Endodermal cell (in vitro differentiated cells): ENCODE results near the gene COL6A5. TPM values are rescaled to one million over a fixed set of nuclear protein-coding genes. Genes with fewer than 3 reads are reported as not detected.

Experiments
- DNase-seq: peaks from one replicate; pipeline ENCODE4 v3.0.0-alpha.2; 2017
- H3K27ac ChIP-seq: 2 replicates; pipeline ENCODE4 v1.5.1; 2013; ENCODE audit warnings: mild to moderate bottlenecking, low read depth, low read length, moderate library complexity
- H3K27me3 ChIP-seq: 2 replicates; pipeline ENCODE4 v1.6.1; 2013; ENCODE audit warnings: mild to moderate bottlenecking, low read length, moderate library complexity; ENCODE audit not compliant: insufficient read depth, control insufficient read depth, poor library complexity, severe bottlenecking
- H3K36me3 ChIP-seq: 2 replicates; pipeline ENCODE4 v1.7.0; 2013; ENCODE audit warnings: mild to moderate bottlenecking, low read length, moderate library complexity; ENCODE audit not compliant: control insufficient read depth, insufficient read depth
- H3K4me1 ChIP-seq: one replicate; pipeline ENCODE4 v1.7.0; 2013; ENCODE audit warnings: low read length; ENCODE audit not compliant: control insufficient read depth, insufficient read depth
- H3K4me3 ChIP-seq: 2 replicates; pipeline ENCODE4 v1.5.1; 2013; ENCODE audit warnings: mild to moderate bottlenecking, low read length, moderate library complexity
- H3K9ac ChIP-seq: 2 replicates; pipeline ENCODE4 v1.6.1; 2013; ENCODE audit warnings: mild to moderate bottlenecking, low read length, moderate library complexity; ENCODE audit not compliant: poor library complexity, severe bottlenecking; ENCODE audit errors: extremely low read depth
- H3K9me3 ChIP-seq: 2 replicates; pipeline ENCODE4 v1.6.1; 2013; ENCODE audit warnings: mild to moderate bottlenecking, low read length, moderate library complexity; ENCODE audit not compliant: control insufficient read depth
- H3K27ac Mint-ChIP-seq: 2 replicates; pipeline ENCODE4 v1.8.0; 2020; ENCODE audit warnings: mixed read lengths
- H3K27me3 Mint-ChIP-seq: 2 replicates; pipeline ENCODE4 v1.8.0; 2021; ENCODE audit warnings: mild to moderate bottlenecking, mixed read lengths; ENCODE audit not compliant: insufficient read depth
- H3K36me3 Mint-ChIP-seq: 2 replicates; pipeline ENCODE4 v1.8.0; 2020; ENCODE audit warnings: low read depth, mixed read lengths
- H3K4me1 Mint-ChIP-seq: 2 replicates; pipeline ENCODE4 v1.8.0; 2020; ENCODE audit warnings: mixed read lengths
- H3K4me3 Mint-ChIP-seq: 2 replicates; pipeline ENCODE4 v1.8.0; 2020; ENCODE audit warnings: mild to moderate bottlenecking, moderate library complexity, mixed read lengths
- H3K9me3 Mint-ChIP-seq: 2 replicates; pipeline ENCODE4 v1.8.0; 2020; ENCODE audit warnings: mild to moderate bottlenecking, mixed read lengths
- CTCF ChIP-seq: fragments of 200-600 bp; sonication (generic); conservative IDR thresholded peaks from 2 replicates; pipeline ENCODE4 v1.5.0; 2021; ENCODE audit warnings: antibody characterized with exemption, mild to moderate bottlenecking
- WGBS, 2 experiments: methylation state at CpG; one replicate each; pipeline versions ENCODE4 v1.1.5 to v1.1.7; 2013; ENCODE audit warnings: missing lambda C conversion rate in 2 of 2, mixed read lengths in 1 of 2; ENCODE audit not compliant: insufficient coverage in 1 of 2, insufficient read length in 1 of 2; 5-methylcytosine and 5-hydroxymethylcytosine counted together
- total RNA-seq, 2 donors: library from RNA; stranded (reverse); fragmentation: NEBNext Ultra II Directional in 1 of 2; extraction: Animal tissue kit (Norgen Biotek cat#: 25700) in 1 of 2; gene quantifications; 2 replicates in 1 of 2; 3 replicates in 1 of 2; pipeline ENCODE4 v1.2.1, GENCODE V29; 2021

The COL6A5 gene
- total RNA-seq, 2 donors from 2014 or later: 0.02 to 0.07 TPM

- Mint-ChIP-seq H3K27ac (no peak overlapping the region), H3K36me3 (no peaks in the 10 kb centered on the region), H3K4me1 (peaks cover 5% of the 10 kb centered on the region), H3K27me3 (peaks cover 54% of the 10 kb centered on the region), H3K9me3 (no peaks in the 10 kb centered on the region), H3K4me3 (peak overlapping the region; percentile 64)
- H3K27me3 ChIP-seq: peaks cover 41% of the 10 kb centered on the region
- H3K36me3 ChIP-seq: no peaks in the 10 kb centered on the region
- H3K9me3 ChIP-seq: no peaks in the 10 kb centered on the region
- no peak for TF ChIP-seq CTCF
- H3K27ac ChIP-seq: no peak overlapping the region
- H3K9ac ChIP-seq: no peak overlapping the region
- DNase-seq: no peak
- H3K4me3 ChIP-seq: peak overlapping the region; percentile 82
- 66 to 71% methylated on average over 8 to 11 of the region's 11 CpGs for WGBS, 2 experiments
- H3K4me1 ChIP-seq: no peaks in the 10 kb centered on the region
These were observed 172.1 kb downstream of the COL6A5 start for GRCh38 chr3:130517602-130518001.

GRCh38 chr3:130519754-130520153, 174.3 kb downstream of the COL6A5 start:
- WGBS, 2 experiments: 89 to 97% methylated on average over 3 to 4 of the region's 4 CpGs
- Histone ChIP-seq H3K27me3 (peaks cover 38% of the 10 kb centered on the region), H3K4me1 (no peaks in the 10 kb centered on the region), H3K9me3 (no peaks in the 10 kb centered on the region), H3K9ac (no peak overlapping the region), H3K4me3 (no peak overlapping the region), H3K27ac (no peak overlapping the region), H3K36me3 (no peaks in the 10 kb centered on the region)
- no peaks in the 10 kb centered on the region for H3K9me3 Mint-ChIP-seq
- H3K27ac Mint-ChIP-seq: no peak overlapping the region
- H3K4me1 Mint-ChIP-seq: peaks cover 5% of the 10 kb centered on the region
- no peak for DNase-seq
- peaks cover 52% of the 10 kb centered on the region for H3K27me3 Mint-ChIP-seq
- H3K4me3 Mint-ChIP-seq: no peak overlapping the region
- TF ChIP-seq CTCF: no peak
- H3K36me3 Mint-ChIP-seq: no peaks in the 10 kb centered on the region

GRCh38 chr3:130522399-130522798, 176.9 kb downstream of the COL6A5 start:
- Histone ChIP-seq H3K4me1 (no peaks in the 10 kb centered on the region), H3K9ac (no peak overlapping the region), H3K36me3 (no peaks in the 10 kb centered on the region), H3K27ac (no peak overlapping the region), H3K9me3 (no peaks in the 10 kb centered on the region), H3K27me3 (peaks cover 12% of the 10 kb centered on the region), H3K4me3 (no peak overlapping the region)
- Mint-ChIP-seq H3K27me3 (peaks cover 32% of the 10 kb centered on the region), H3K27ac (no peak overlapping the region), H3K9me3 (no peaks in the 10 kb centered on the region), H3K36me3 (no peaks in the 10 kb centered on the region), H3K4me1 (peaks cover 2% of the 10 kb centered on the region), H3K4me3 (no peak overlapping the region)
- TF ChIP-seq CTCF: no peak
- WGBS, 2 experiments: 91 to 100% methylated on average over 2 of the region's 2 CpGs
- no peak for DNase-seq
